Endothelial cell of umbilical vein (primary cell): ENCODE results near the gene SLC8A2. TPM values are rescaled to one million over a fixed set of nuclear protein-coding genes. Genes with fewer than 3 reads are reported as not detected.

Experiments
- BruUV-seq: library from RNA; stranded (reverse); fragments of 400-500 nt; replicated peaks from 2 replicates; lab custom pipeline; 2021; lab: Mats Ljungman, UMichigan
- CTCF ChIA-PET: fragments of 300-600, 350-600 bp; sonication (Branson Sonifier 250); formaldehyde crosslinking; loops from one replicate; lab custom pipeline; 2021; ENCODE audit warnings: antibody characterized with exemption, inconsistent platforms; lab: Charles Lee
- POLR2A ChIA-PET: fragments of 300-600, 350-600 bp; sonication (Branson Sonifier 250); formaldehyde crosslinking; loops from one replicate; lab custom pipeline; 2021; ENCODE audit warnings: antibody characterized with exemption, inconsistent platforms; lab: Charles Lee
- DNase-seq: peaks from one replicate; pipeline ENCODE4 v3.0.0-alpha.2; 2011; ENCODE audit warnings: low read depth, low spot score
- FAIRE-seq: peaks from 2 replicates; lab custom pipeline; 2011; peaks lifted over from hg19 to GRCh38; lab: Jason Lieb, UNC
- H2AFZ ChIP-seq: 2 replicates; pipeline ENCODE4 v1.6.0; 2012; ENCODE audit warnings: low read depth, low read length, control low read depth, inconsistent platforms
- H3K27ac ChIP-seq: 2 replicates; pipeline ENCODE4 v1.5.1; 2011; ENCODE audit warnings: low read depth, mild to moderate bottlenecking, control low read depth, low read length, moderate library complexity; ENCODE audit not compliant: insufficient read depth
- H3K27me3 ChIP-seq, 2 experiments: 2 replicates each; pipeline versions ENCODE4 v1.6.0 to v1.6.1; 2011; ENCODE audit warnings: low read length in 2 of 2, mixed read lengths in 1 of 2; ENCODE audit not compliant: control insufficient read depth in 2 of 2, insufficient read depth in 2 of 2
- H3K36me3 ChIP-seq, 2 experiments: 2 replicates in 1 of 2; 3 replicates in 1 of 2; pipeline ENCODE4 v1.5.1; 2011; ENCODE audit warnings: low read length in 2 of 2, mild to moderate bottlenecking in 1 of 2, moderate library complexity in 1 of 2; ENCODE audit not compliant: control insufficient read depth in 2 of 2, insufficient read depth in 2 of 2; ENCODE audit errors: extremely low read depth in 1 of 2
- H3K4me1 ChIP-seq: 3 replicates; pipeline ENCODE4 v1.5.1; 2011; ENCODE audit warnings: mild to moderate bottlenecking, low read length; ENCODE audit not compliant: control insufficient read depth, insufficient read depth; ENCODE audit errors: extremely low read depth
- H3K4me2 ChIP-seq: 2 replicates; pipeline ENCODE4 v1.6.1; 2011; ENCODE audit warnings: low read length, control low read depth, mixed read lengths; ENCODE audit not compliant: insufficient read depth
- H3K4me3 ChIP-seq, 3 experiments: fragments of 200-600 bp in 1 of 3; sonication (generic), shearing (Covaris generic) in 1 of 3; replicated peaks in 1 of 3; 2 replicates each; pipeline ENCODE4 v1.5.1; 2011 to 2016; ENCODE audit warnings: control low read depth in 3 of 3, low read length in 3 of 3, mild to moderate bottlenecking in 2 of 3, inconsistent platforms in 1 of 3, low read depth in 1 of 3, moderate library complexity in 1 of 3; ENCODE audit not compliant: insufficient read depth in 1 of 3
- H3K79me2 ChIP-seq: 2 replicates; pipeline ENCODE4 v1.6.0; 2012; ENCODE audit warnings: low read length, inconsistent platforms; ENCODE audit not compliant: control insufficient read depth, insufficient read depth
- H3K9ac ChIP-seq: replicated peaks from 2 replicates; pipeline ENCODE3; 2011; ENCODE audit warnings: low read length, control low read depth; ENCODE audit not compliant: insufficient read depth; ENCODE audit errors: extremely low read depth
- H3K9me1 ChIP-seq: replicated peaks from 3 replicates; pipeline ENCODE4 v1.6.0; 2011; ENCODE audit warnings: mild to moderate bottlenecking, low read length; ENCODE audit not compliant: control insufficient read depth, insufficient read depth; ENCODE audit errors: extremely low read depth
- H3K9me3 ChIP-seq: replicated peaks from 2 replicates; pipeline ENCODE4 v1.5.1; 2012; ENCODE audit warnings: low read length, inconsistent platforms; ENCODE audit not compliant: control insufficient read depth, insufficient read depth
- H4K20me1 ChIP-seq: replicated peaks from 2 replicates; pipeline ENCODE3; 2011; ENCODE audit warnings: mild to moderate bottlenecking, low read length; ENCODE audit not compliant: control insufficient read depth, insufficient read depth; ENCODE audit errors: extremely low read depth
- CTCF ChIP-seq, 2 donors: IDR thresholded peaks; 1 replicate in 1 of 2; 2 replicates in 1 of 2; pipeline ENCODE4 v1.5.1; 2011; ENCODE audit warnings: low read length in 2 of 2, mild to moderate bottlenecking in 2 of 2, moderate library complexity in 2 of 2, control low read depth in 1 of 2, inconsistent platforms in 1 of 2, low read depth in 1 of 2; ENCODE audit not compliant: insufficient read depth in 1 of 2; ENCODE audit errors: extremely low read depth in 1 of 2
- EZH2 ChIP-seq: IDR thresholded peaks from 2 replicates; pipeline ENCODE4 v1.6.1; 2012; ENCODE audit warnings: borderline replicate concordance, low read depth, mild to moderate bottlenecking, moderate library complexity, low read length, inconsistent platforms; ENCODE audit not compliant: severe bottlenecking
- FOS ChIP-seq: IDR thresholded peaks from 2 replicates; pipeline ENCODE4 v1.6.1; 2011; ENCODE audit warnings: mild to moderate bottlenecking, low read length, moderate library complexity, borderline replicate concordance; ENCODE audit not compliant: insufficient read depth
- GATA2 ChIP-seq: IDR thresholded peaks from 2 replicates; pipeline ENCODE4 v1.7.0; 2011; ENCODE audit warnings: low read depth, mild to moderate bottlenecking, moderate library complexity, mixed read lengths, low read length; ENCODE audit not compliant: insufficient read length, insufficient read depth
- JUN ChIP-seq: IDR thresholded peaks from 2 replicates; pipeline ENCODE4 v1.6.1; 2011; ENCODE audit warnings: borderline replicate concordance, low read depth; ENCODE audit not compliant: insufficient read length, insufficient read depth
- MAX ChIP-seq: IDR thresholded peaks from 2 replicates; pipeline ENCODE4 v1.6.1; 2011; ENCODE audit not compliant: insufficient read depth, insufficient read length
- MYC ChIP-seq: IDR thresholded peaks from one replicate; pipeline ENCODE4 v1.6.1; 2011; ENCODE audit warnings: mild to moderate bottlenecking, low read depth, low read length
- POLR2A ChIP-seq: IDR thresholded peaks from 2 replicates; pipeline ENCODE4 v1.6.1; 2012; ENCODE audit warnings: low read depth, mild to moderate bottlenecking, control low read depth, low read length
- POLR2AphosphoS5 ChIP-seq: IDR thresholded peaks from 2 replicates; pipeline ENCODE4 v1.6.1; 2012; ENCODE audit warnings: low read depth, mild to moderate bottlenecking, control low read depth, low read length, moderate library complexity; ENCODE audit not compliant: insufficient read depth
- dilution Hi-C: fragments of 300-500 bp; cut with MboI; formaldehyde crosslinking; loops from one replicate; pipeline ENCODE4 v1.15.0; 2019; ENCODE audit warnings: low sequenced_read_pairs; ENCODE audit not compliant: extremely low pct_ligation_motif_present
- intact Hi-C: fragments of 100-400 bp; cut with micrococcal nuclease; formaldehyde crosslinking; loops from one replicate; pipeline ENCODE4 v1.10.0; 2022
- polyA plus RNA-seq, 4 experiments: library from polyadenylated mRNA; depleted of rRNA in 3 of 4; stranded (reverse) in 3 of 4; unstranded in 1 of 4; fragments of >200 nt; gene quantifications; 2 replicates each; pipeline versions ENCODE4 v1.2.1 to v1.2.3, GENCODE V29; 2011 to 2012; ENCODE audit warnings: missing spikeins in 1 of 4
- total RNA-seq: library from RNA; stranded (reverse); gene quantifications from 2 replicates; pipeline ENCODE4 v1.2.3, GENCODE V29; 2021

Gene SLC8A2
- total and polyA plus RNA-seq, 2 donors (not counting 3 experiments of a cell fraction or from before 2014, with no cell fraction given) = not detected

- CTCF ChIA-PET = interaction anchor here (1.0 to 1.5 kb wide), 4 partner anchors 10 to 66 kb away, joined by 3 to 4 read pairs (median 3); partner anchors contain the start of gene KPTN
- H3K9ac ChIP-seq = no peak overlapping the region
- H3K79me2 ChIP-seq = no peaks in the 10 kb centered on the region
- BruUV-seq = no TSS peak
- no peak overlapping the region for H2AFZ ChIP-seq
- POLR2A ChIA-PET = no interaction called here
- no peaks in the 10 kb centered on the region for H3K9me1 ChIP-seq
- H3K27me3 ChIP-seq = peaks cover 56 to 58% of the 10 kb centered on the region in 2 experiments
- dilution Hi-C loops (no loop called here), intact Hi-C loops (no loop called here)
- no peaks in the 10 kb centered on the region for H4K20me1 ChIP-seq
- H3K9me3 ChIP-seq = no peaks in the 10 kb centered on the region
- H3K27ac ChIP-seq = no peak overlapping the region
- no peak overlapping the region for H3K4me3 ChIP-seq
- H3K36me3 ChIP-seq = no peaks in the 10 kb centered on the region
- TF ChIP-seq MYC (no peak), EZH2 (peak; percentile 68), MAX (peak; percentile 30)
- no peak for FAIRE-seq
- no peak for DNase-seq
- H3K4me1 ChIP-seq = no peaks in the 10 kb centered on the region
- H3K4me2 ChIP-seq = no peak overlapping the region
Observed at GRCh38 chr19:47417746-47418691, 53.7 kb downstream of the SLC8A2 start.

- ChIA-PET CTCF (interaction anchor here (1.0 to 1.5 kb wide), 3 partner anchors 11 to 67 kb away, joined by 3 read pairs; partner anchors contain the start of gene KPTN), POLR2A (interaction anchor here (0.6 kb wide), 1 partner anchor 31 kb away, joined by 7 read pairs; no protein-coding TSS in a partner anchor)
- BruUV-seq = no TSS peak
- H3K4me3 ChIP-seq = no peak overlapping the region
- no peaks in the 10 kb centered on the region for H3K36me3 ChIP-seq
- TF ChIP-seq POLR2A = no peak
- no peak for TF ChIP-seq FOS
- TF ChIP-seq MAX = no peak
- TF ChIP-seq CTCF (IDR thresholded peaks at IDR 0.05; ENCODE audit: extremely low read depth in 1 of 2, insufficient read depth in 1 of 2, low read depth in 1 of 2, low read length in 2 of 2) = no peak
- no peak for TF ChIP-seq MYC
- TF ChIP-seq GATA2 = no peak
- no peak for TF ChIP-seq EZH2
- no peak for TF ChIP-seq JUN
- no peak for TF ChIP-seq POLR2AphosphoS5
- FAIRE-seq = no peak
- H3K4me1 ChIP-seq = no peaks in the 10 kb centered on the region
- H3K27me3 ChIP-seq = peaks cover 48 to 50% of the 10 kb centered on the region in 2 experiments
- H4K20me1 ChIP-seq = no peaks in the 10 kb centered on the region
- no peaks in the 10 kb centered on the region for H3K79me2 ChIP-seq
- DNase-seq = no peak
- no peak overlapping the region for H3K9ac ChIP-seq
- no peaks in the 10 kb centered on the region for H3K9me3 ChIP-seq
- no peaks in the 10 kb centered on the region for H3K9me1 ChIP-seq
- no peak overlapping the region for H3K4me2 ChIP-seq
- H2AFZ ChIP-seq = no peak overlapping the region
- dilution Hi-C loops (no loop called here), intact Hi-C loops (no loop called here)
- H3K27ac ChIP-seq = no peak overlapping the region
Observed at GRCh38 chr19:47417107-47417745, 54.5 kb downstream of the SLC8A2 start.
